Mesenchymal stem cell (in vitro differentiated cells and primary cell): ENCODE results near the gene WDR77. TPM values are rescaled to one million over a fixed set of nuclear protein-coding genes. Genes with fewer than 3 reads are reported as not detected.

ENCODE experiments used
- DNase-seq: peaks from one replicate; pipeline ENCODE4 v3.0.0-alpha.2; 2013
- H2AFZ ChIP-seq: one replicate; pipeline ENCODE4 v1.6.1; 2013; ENCODE audit warnings: low read depth, mild to moderate bottlenecking, control low read depth, inconsistent platforms, low read length, moderate library complexity
- H2AK5ac ChIP-seq: 2 replicates; pipeline ENCODE4 v1.6.1; 2013; ENCODE audit warnings: low read length, moderate library complexity, mild to moderate bottlenecking, inconsistent platforms; ENCODE audit not compliant: severe bottlenecking
- H2BK120ac ChIP-seq: one replicate; pipeline ENCODE4 v1.6.1; 2013; ENCODE audit warnings: low read depth, mild to moderate bottlenecking, inconsistent platforms, low read length, moderate library complexity
- H2BK12ac ChIP-seq, 2 experiments: one replicate each; pipeline ENCODE4 v1.6.1; 2013; ENCODE audit warnings: inconsistent platforms in 2 of 2, low read length in 2 of 2, mild to moderate bottlenecking in 2 of 2, moderate library complexity in 2 of 2, control low read depth in 1 of 2
- H2BK15ac ChIP-seq: one replicate; pipeline ENCODE4 v1.6.1; 2013; ENCODE audit warnings: mild to moderate bottlenecking, low read depth, inconsistent platforms; ENCODE audit not compliant: poor library complexity, severe bottlenecking
- H2BK5ac ChIP-seq: 2 replicates; pipeline ENCODE4 v1.6.1; 2013; ENCODE audit warnings: low read depth, mild to moderate bottlenecking, low read length, control low read depth, inconsistent platforms; ENCODE audit not compliant: poor library complexity, severe bottlenecking
- H3K14ac ChIP-seq, 2 experiments: one replicate each; pipeline ENCODE4 v1.6.1; 2013; ENCODE audit warnings: inconsistent platforms in 2 of 2, low read length in 2 of 2, control low read depth in 1 of 2, mild to moderate bottlenecking in 1 of 2, moderate library complexity in 1 of 2
- H3K18ac ChIP-seq, 2 experiments: one replicate each; pipeline ENCODE4 v1.6.1; 2013; ENCODE audit warnings: inconsistent platforms in 2 of 2, low read length in 2 of 2, control low read depth in 1 of 2, low read depth in 1 of 2, mild to moderate bottlenecking in 1 of 2
- H3K23ac ChIP-seq, 2 experiments: one replicate each; pipeline ENCODE4 v1.6.1; 2013; ENCODE audit warnings: inconsistent platforms in 2 of 2, low read length in 2 of 2, mild to moderate bottlenecking in 2 of 2, moderate library complexity in 2 of 2, control low read depth in 1 of 2
- H3K27ac ChIP-seq: 2 replicates; pipeline ENCODE4 v1.5.1; 2013; ENCODE audit warnings: mild to moderate bottlenecking, moderate library complexity, low read length, control low read depth, inconsistent platforms; ENCODE audit not compliant: poor library complexity, severe bottlenecking
- H3K27me3 ChIP-seq, 2 experiments: 2 replicates each; pipeline versions ENCODE4 v1.6.1 to v1.7.0; 2013; ENCODE audit warnings: low read length in 2 of 2, mild to moderate bottlenecking in 2 of 2, moderate library complexity in 2 of 2, control low read depth in 1 of 2, inconsistent platforms in 1 of 2; ENCODE audit not compliant: control insufficient read depth in 1 of 2, insufficient read depth in 1 of 2
- H3K36me3 ChIP-seq, 2 experiments: 2 replicates each; pipeline versions ENCODE4 v1.6.1 to v1.7.0; 2013; ENCODE audit warnings: low read length in 2 of 2, control low read depth in 1 of 2, inconsistent platforms in 1 of 2, low read depth in 1 of 2, mild to moderate bottlenecking in 1 of 2; ENCODE audit not compliant: insufficient read depth in 2 of 2, control insufficient read depth in 1 of 2
- H3K4ac ChIP-seq, 2 experiments: one replicate each; pipeline ENCODE4 v1.6.1; 2013; ENCODE audit warnings: inconsistent platforms in 2 of 2, low read length in 2 of 2, mild to moderate bottlenecking in 2 of 2, moderate library complexity in 2 of 2, control low read depth in 1 of 2, low read depth in 1 of 2
- H3K4me1 ChIP-seq: 2 replicates; pipeline ENCODE4 v1.6.1; 2013; ENCODE audit warnings: low read depth, low read length, control low read depth; ENCODE audit not compliant: control insufficient read depth, insufficient read depth
- H3K4me2 ChIP-seq: 2 replicates; pipeline ENCODE4 v1.6.1; 2013; ENCODE audit warnings: low read length, mild to moderate bottlenecking, inconsistent platforms; ENCODE audit not compliant: poor library complexity, severe bottlenecking
- H3K4me3 ChIP-seq, 2 experiments: 2 replicates each; pipeline versions ENCODE4 v1.5.1 to v1.7.0; 2013; ENCODE audit warnings: low read length in 2 of 2, mild to moderate bottlenecking in 2 of 2, control low read depth in 1 of 2, low read depth in 1 of 2; ENCODE audit not compliant: insufficient read depth in 1 of 2
- H3K79me1 ChIP-seq: replicated peaks from 2 replicates; pipeline ENCODE4 v1.6.1; 2013; ENCODE audit warnings: mild to moderate bottlenecking, control low read depth, low read length, inconsistent platforms; ENCODE audit not compliant: poor library complexity, severe bottlenecking
- H3K9ac ChIP-seq: 2 replicates; pipeline ENCODE4 v1.7.0; 2013; ENCODE audit warnings: mild to moderate bottlenecking, low read length, moderate library complexity
- H3K9me3 ChIP-seq: 2 replicates; pipeline ENCODE4 v1.7.0; 2013; ENCODE audit warnings: mild to moderate bottlenecking, low read length; ENCODE audit not compliant: control insufficient read depth
- H4K8ac ChIP-seq: one replicate; pipeline ENCODE4 v1.6.1; 2013; ENCODE audit warnings: inconsistent platforms, mild to moderate bottlenecking, low read length, moderate library complexity
- H4K91ac ChIP-seq: one replicate; pipeline ENCODE4 v1.6.1; 2013; ENCODE audit warnings: mild to moderate bottlenecking, low read length, inconsistent platforms
- WGBS: methylation state at CpG from one replicate; pipeline ENCODE4 v1.1.7; 2013; ENCODE audit warnings: mixed read lengths; 5-methylcytosine and 5-hydroxymethylcytosine counted together
- polyA plus RNA-seq, 2 experiments: library from polyadenylated mRNA; stranded (reverse); fragments of 200-250 nt; gene quantifications; one replicate each; pipeline ENCODE4 v1.2.3, GENCODE V29; 2013

Gene WDR77
- 23.8 TPM for polyA plus RNA-seq (2013, experiment 1 of 2)
- polyA plus RNA-seq (2013, experiment 2 of 2) = 23.2 TPM

DNA sequence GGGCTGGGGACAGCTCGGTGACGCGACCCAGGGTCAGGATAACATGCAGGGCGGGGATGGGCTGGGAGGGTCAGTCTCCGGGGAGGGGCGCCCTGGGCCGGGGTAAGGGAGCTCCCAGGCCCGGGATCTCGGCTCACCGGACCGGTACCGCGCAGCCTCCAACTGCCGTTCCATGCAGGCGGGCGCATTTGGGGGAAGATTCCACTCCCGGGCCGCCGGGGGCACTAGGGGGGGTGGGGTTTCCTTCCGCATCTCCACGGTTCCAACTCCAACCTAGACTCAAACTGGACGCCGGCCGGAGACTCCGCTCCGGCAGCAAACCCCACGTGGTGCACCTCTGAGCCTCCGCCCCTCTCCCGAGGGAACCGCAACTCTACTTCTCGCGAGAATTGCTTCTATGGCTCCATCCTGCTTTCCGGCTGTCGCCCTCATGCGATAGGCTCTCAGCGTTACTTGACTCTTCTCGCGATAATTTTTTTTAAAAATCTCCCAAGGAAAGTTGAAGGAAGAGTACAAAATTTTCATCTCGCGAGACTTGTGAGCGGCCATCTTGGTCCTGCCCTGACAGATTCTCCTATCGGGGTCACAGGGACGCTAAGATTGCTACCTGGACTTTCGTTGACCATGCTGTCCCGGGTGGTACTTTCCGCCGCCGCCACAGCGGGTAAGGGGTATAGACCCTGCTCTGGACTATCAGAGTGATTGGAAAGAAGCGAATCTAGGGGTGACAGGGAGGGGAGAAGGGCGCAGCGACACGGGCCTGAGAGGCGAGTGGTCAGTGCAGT lies at the start of gene WDR77, which contains the start of gene ATP5PB:
Gene WDR77, minus strand, starts transcription at position 339 of the 785 bp plus-strand sequence. Its CDS starts 87 bp downstream, at position 252.
Gene ATP5PB, plus strand, starts transcription at position 547 of the 785 bp plus-strand sequence. Its CDS starts 78 bp downstream, at position 625.
- peak within 1 kb of the TSS; percentile 11 for H2BK5ac ChIP-seq
- peaks cover 0 to 62% of the 10 kb centered on the region in 2 experiments for H3K36me3 ChIP-seq
- H3K27ac ChIP-seq = peak within 1 kb of the TSS; percentile 86
- H2BK120ac ChIP-seq = peak within 1 kb of the TSS; percentile 64
- peaks cover 3% of the 10 kb centered on the region for H3K4me1 ChIP-seq
- peak; percentile 100 for DNase-seq
- H3K79me1 ChIP-seq = peaks cover 21% of the 10 kb centered on the region
- peak within 1 kb of the TSS in 1 of 2 experiments; percentile 98 for H3K14ac ChIP-seq
- peak within 1 kb of the TSS; percentile 16 to 95 for H3K4ac ChIP-seq
- H2AK5ac ChIP-seq = no peak within 1 kb of the TSS
- H2BK12ac ChIP-seq = peak within 1 kb of the TSS in 1 of 2 experiments; percentile 63
- peak within 1 kb of the TSS; percentile 97 to 99 for H3K4me3 ChIP-seq
- H2BK15ac ChIP-seq = no peak within 1 kb of the TSS
- WGBS = under 1% methylated on average over 52 of the region's 54 CpGs
- H3K9ac ChIP-seq = peak within 1 kb of the TSS; percentile 99
- peak within 1 kb of the TSS; percentile 23 for H4K91ac ChIP-seq
- peak within 1 kb of the TSS; percentile 84 for H3K4me2 ChIP-seq
- peak within 1 kb of the TSS; percentile 99 for H2AFZ ChIP-seq
- no peaks in the 10 kb centered on the region for H3K9me3 ChIP-seq
- H4K8ac ChIP-seq = peak within 1 kb of the TSS; percentile 87
- peak within 1 kb of the TSS; percentile 55 to 95 for H3K18ac ChIP-seq
- peak within 1 kb of the TSS in 1 of 2 experiments; percentile 99 for H3K23ac ChIP-seq
- H3K27me3 ChIP-seq = no peaks in the 10 kb centered on the region

DNA sequence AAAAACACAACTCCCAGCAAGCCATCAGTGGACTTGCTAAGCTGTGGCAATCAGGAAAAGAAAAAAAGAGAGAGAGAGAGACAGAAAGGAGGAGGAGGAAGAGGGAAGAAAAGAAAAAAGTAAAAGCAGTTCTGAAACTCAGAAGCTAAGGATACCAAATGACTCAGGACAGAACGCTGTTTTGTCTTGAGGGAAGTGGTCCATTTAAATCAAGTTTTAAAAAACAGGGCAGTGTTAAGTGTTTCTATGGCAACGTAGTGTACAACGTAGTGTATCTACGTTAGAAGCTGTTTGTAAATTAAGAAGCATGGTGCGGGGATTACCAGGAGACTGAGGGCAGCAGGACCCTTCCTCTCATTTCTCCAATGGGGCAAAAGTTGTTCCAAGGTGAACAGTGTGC lies 48.5 kb upstream of the WDR77 start:
- Histone ChIP-seq H3K9me3 (no peaks in the 10 kb centered on the region), H2BK15ac (no peak overlapping the region)
- 76% methylated on average over 5 of the region's 5 CpGs for WGBS

DNA sequence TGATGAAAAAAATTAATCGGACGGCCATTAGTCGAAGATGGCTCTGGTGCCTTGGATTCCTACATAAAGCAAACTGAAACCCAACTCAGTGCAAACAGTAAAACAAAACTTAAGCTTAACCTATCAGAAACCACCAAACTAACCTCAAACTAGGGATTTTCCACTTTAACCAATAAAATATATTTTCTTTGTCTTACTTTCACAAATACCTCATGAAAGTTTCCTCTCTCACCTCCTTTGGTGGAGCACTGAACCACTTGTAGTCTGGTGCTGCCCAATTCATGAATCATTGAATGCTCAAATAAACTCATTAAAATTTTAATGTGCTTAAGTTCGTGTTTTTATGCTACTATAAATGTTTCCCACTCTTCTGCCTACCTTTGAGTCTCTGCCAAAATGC lies 47.3 kb upstream of the WDR77 start:
- Histone ChIP-seq H3K18ac (no peak overlapping the region), H2AK5ac (no peak overlapping the region), H2BK15ac (no peak overlapping the region), H3K4me2 (no peak overlapping the region), H3K23ac (no peak overlapping the region), H3K4ac (no peak overlapping the region), H3K79me1 (no peaks in the 10 kb centered on the region), H3K9ac (no peak overlapping the region), H3K9me3 (no peaks in the 10 kb centered on the region), H3K27ac (no peak overlapping the region), H4K8ac (no peak overlapping the region), H3K36me3 (no peaks in the 10 kb centered on the region), H3K14ac (no peak overlapping the region), H3K27me3 (peaks cover 17 to 36% of the 10 kb centered on the region in 2 experiments), H2BK120ac (no peak overlapping the region), H2AFZ (no peak overlapping the region), H3K4me1 (no peaks in the 10 kb centered on the region), H2BK5ac (no peak overlapping the region), H3K4me3 (no peak overlapping the region), H4K91ac (no peak overlapping the region), H2BK12ac (no peak overlapping the region)
- WGBS = 89% methylated on average over 4 of the region's 4 CpGs
- DNase-seq = no peak

More for the DNA sequence above, 48.5 kb upstream of the WDR77 start:
- no peak overlapping the region for H3K14ac ChIP-seq
- no peak overlapping the region for H3K4me2 ChIP-seq
- no peak overlapping the region for H2AFZ ChIP-seq
- no peak overlapping the region for H2BK120ac ChIP-seq
- H4K91ac ChIP-seq = no peak overlapping the region
- no peaks in the 10 kb centered on the region for H3K79me1 ChIP-seq
- H3K4ac ChIP-seq = no peak overlapping the region
- H3K4me3 ChIP-seq = no peak overlapping the region
- H2BK5ac ChIP-seq = no peak overlapping the region
- H3K27me3 ChIP-seq = peaks cover 16 to 38% of the 10 kb centered on the region in 2 experiments
- H3K18ac ChIP-seq = no peak overlapping the region
- H3K4me1 ChIP-seq = no peaks in the 10 kb centered on the region
- no peak overlapping the region for H3K27ac ChIP-seq
- H2AK5ac ChIP-seq = no peak overlapping the region
- no peak overlapping the region for H3K23ac ChIP-seq
- H3K9ac ChIP-seq = no peak overlapping the region
- no peak overlapping the region for H4K8ac ChIP-seq
- no peaks in the 10 kb centered on the region for H3K36me3 ChIP-seq
- DNase-seq = no peak
- no peak overlapping the region for H2BK12ac ChIP-seq

DNA sequence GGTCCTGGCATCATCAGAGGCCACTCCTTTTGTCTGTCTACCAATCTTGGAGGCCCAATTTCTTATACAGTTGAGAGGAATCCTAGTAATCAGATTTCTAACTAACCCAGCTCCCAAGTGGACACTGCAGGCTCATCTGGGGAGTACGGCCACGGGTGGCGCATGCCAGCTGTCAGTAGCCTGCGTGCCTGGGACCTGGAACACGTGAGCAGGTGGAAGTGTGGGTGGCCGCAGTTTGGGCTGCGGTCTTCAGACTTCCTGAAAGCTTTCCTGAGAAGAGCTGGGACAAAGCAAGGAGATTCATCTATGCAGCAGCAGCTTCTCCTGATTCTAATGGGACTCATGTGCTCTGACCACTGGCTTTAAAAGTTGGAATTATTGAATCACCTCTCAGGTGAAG lies 42.0 kb upstream of the WDR77 start:
- no peak overlapping the region for H2AFZ ChIP-seq
- H3K36me3 ChIP-seq = no peaks in the 10 kb centered on the region
- no peaks in the 10 kb centered on the region for H3K79me1 ChIP-seq
- H3K27ac ChIP-seq = no peak overlapping the region
- H2BK5ac ChIP-seq = no peak overlapping the region
- H2BK120ac ChIP-seq = no peak overlapping the region
- H3K4ac ChIP-seq = no peak overlapping the region
- no peak for DNase-seq
- no peaks in the 10 kb centered on the region for H3K4me1 ChIP-seq
- no peak overlapping the region for H2BK12ac ChIP-seq
- no peak overlapping the region for H3K23ac ChIP-seq
- H3K18ac ChIP-seq = no peak overlapping the region
- no peak overlapping the region for H4K8ac ChIP-seq
- no peak overlapping the region for H3K4me3 ChIP-seq
- H4K91ac ChIP-seq = no peak overlapping the region
- 91% methylated on average over 7 of the region's 7 CpGs for WGBS
- H3K9ac ChIP-seq = no peak overlapping the region
- H3K14ac ChIP-seq = peak overlapping the region in 1 of 2 experiments; percentile 51
- H2BK15ac ChIP-seq = no peak overlapping the region
- peaks cover 12 to 15% of the 10 kb centered on the region in 2 experiments for H3K27me3 ChIP-seq
- H2AK5ac ChIP-seq = no peak overlapping the region
- no peak overlapping the region for H3K4me2 ChIP-seq
- H3K9me3 ChIP-seq = no peaks in the 10 kb centered on the region
